ENCODE measurements around the gene OCA2. TPM values are rescaled to one million over a fixed set of nuclear protein-coding genes. Genes with fewer than 3 reads are reported as not detected.
"Not testable (repeated sequence)": the region's sequence is repeated elsewhere in the genome, so short reads cannot be mapped to it uniquely, and the experiment has no call there.

Gene OCA2
- total RNA-seq, 2 experiments from 2014 or later: not detected

- CTCF ChIA-PET: interaction anchor here (0.6 kb wide), 1 partner anchor 34 kb away, joined by 3 read pairs; no protein-coding TSS in a partner anchor
- no peak overlapping the region for H3K4me3 Mint-ChIP-seq
Measured at GRCh38 chr15:27743638-27744037, 355.5 kb downstream of the OCA2 start.

GRCh38 chr15:27742751-27743477 is 356.2 kb downstream of the OCA2 start:
- Mint-ChIP-seq H3K4me3 (no peak overlapping the region), H3K4me1 (ENCODE audit: low read depth) (no peaks in the 10 kb centered on the region), H3K27me3 (ENCODE audit: low read depth) (peaks cover 4% of the 10 kb centered on the region), H3K9me3 (no peaks in the 10 kb centered on the region), H3K27ac (no peak overlapping the region), H3K36me3 (ENCODE audit: low read depth) (no peaks in the 10 kb centered on the region)
- DNase-seq: no peak
- intact Hi-C loops (cut with micrococcal nuclease): no loop called here
- CTCF ChIA-PET: no interaction called here

More at GRCh38 chr15:27743638-27744037, 355.5 kb downstream of the OCA2 start:
- Mint-ChIP-seq H3K27ac (no peak overlapping the region), H3K9me3 (no peaks in the 10 kb centered on the region), H3K4me1 (ENCODE audit: low read depth) (no peaks in the 10 kb centered on the region), H3K27me3 (ENCODE audit: low read depth) (peaks cover 4% of the 10 kb centered on the region), H3K36me3 (ENCODE audit: low read depth) (no peaks in the 10 kb centered on the region)
- intact Hi-C loops (cut with micrococcal nuclease): no loop called here
- no peak for DNase-seq

GRCh38 chr15:27741226-27741860 is 357.8 kb downstream of the OCA2 start:
- no peaks in the 10 kb centered on the region for H3K4me1 Mint-ChIP-seq (ENCODE audit: low read depth)
- H3K27me3 Mint-ChIP-seq (ENCODE audit: low read depth): no peaks in the 10 kb centered on the region
- no peak overlapping the region for H3K27ac Mint-ChIP-seq
- DNase-seq: no peak
- CTCF ChIA-PET: no interaction called here
- intact Hi-C loops (cut with micrococcal nuclease): no loop called here
- peaks cover 6% of the 10 kb centered on the region for H3K9me3 Mint-ChIP-seq
- H3K4me3 Mint-ChIP-seq: no peak overlapping the region
- no peaks in the 10 kb centered on the region for H3K36me3 Mint-ChIP-seq (ENCODE audit: low read depth)

GRCh38 chr15:27734785-27735495 is 364.2 kb downstream of the OCA2 start:
- H3K27ac Mint-ChIP-seq: no peak overlapping the region
- intact Hi-C loops (cut with micrococcal nuclease): no loop called here
- no peak for DNase-seq
- peaks cover 22% of the 10 kb centered on the region for H3K9me3 Mint-ChIP-seq
- no peaks in the 10 kb centered on the region for H3K27me3 Mint-ChIP-seq (ENCODE audit: low read depth)
- peaks cover 3% of the 10 kb centered on the region for H3K36me3 Mint-ChIP-seq (ENCODE audit: low read depth)
- CTCF ChIA-PET: no interaction called here
- no peaks in the 10 kb centered on the region for H3K4me1 Mint-ChIP-seq (ENCODE audit: low read depth)
- H3K4me3 Mint-ChIP-seq: no peak overlapping the region

- no peak for DNase-seq
- Mint-ChIP-seq H3K4me3 (no peak overlapping the region), H3K27ac (no peak overlapping the region), H3K27me3 (ENCODE audit: low read depth) (no peaks in the 10 kb centered on the region), H3K9me3 (peaks cover 16% of the 10 kb centered on the region), H3K36me3 (ENCODE audit: low read depth) (peaks cover 3% of the 10 kb centered on the region), H3K4me1 (ENCODE audit: low read depth) (no peaks in the 10 kb centered on the region)
- CTCF ChIA-PET: no interaction called here
- intact Hi-C loops (cut with micrococcal nuclease): no loop called here
Measured at GRCh38 chr15:27731776-27732175, 367.3 kb downstream of the OCA2 start.

GRCh38 chr15:27730868-27731267 is 368.2 kb downstream of the OCA2 start:
- no peaks in the 10 kb centered on the region for H3K27me3 Mint-ChIP-seq (ENCODE audit: low read depth)
- H3K4me3 Mint-ChIP-seq: no peak overlapping the region
- peaks cover 3% of the 10 kb centered on the region for H3K36me3 Mint-ChIP-seq (ENCODE audit: low read depth)
- no peak for DNase-seq
- intact Hi-C loops (cut with micrococcal nuclease): no loop called here
- no peaks in the 10 kb centered on the region for H3K4me1 Mint-ChIP-seq (ENCODE audit: low read depth)
- peaks cover 14% of the 10 kb centered on the region for H3K9me3 Mint-ChIP-seq
- CTCF ChIA-PET: no interaction called here
- no peak overlapping the region for H3K27ac Mint-ChIP-seq

- H3K36me3 Mint-ChIP-seq (ENCODE audit: low read depth): no peaks in the 10 kb centered on the region
- H3K27ac Mint-ChIP-seq: no peak overlapping the region
- no peaks in the 10 kb centered on the region for H3K9me3 Mint-ChIP-seq
- no peak for DNase-seq
- no peak overlapping the region for H3K4me3 Mint-ChIP-seq
- H3K4me1 Mint-ChIP-seq (ENCODE audit: low read depth): no peaks in the 10 kb centered on the region
- CTCF ChIA-PET: no interaction called here
- H3K27me3 Mint-ChIP-seq (ENCODE audit: low read depth): no peaks in the 10 kb centered on the region
- intact Hi-C loops (cut with micrococcal nuclease): no loop called here
Measured at GRCh38 chr15:27725731-27726130, 373.4 kb downstream of the OCA2 start.

- CTCF ChIA-PET: no interaction called here
- H3K27me3 Mint-ChIP-seq (ENCODE audit: low read depth): no peaks in the 10 kb centered on the region
- no peaks in the 10 kb centered on the region for H3K4me1 Mint-ChIP-seq (ENCODE audit: low read depth)
- no peak for DNase-seq
- no peak overlapping the region for H3K27ac Mint-ChIP-seq
- intact Hi-C loops (cut with micrococcal nuclease): no loop called here
- H3K4me3 Mint-ChIP-seq: no peak overlapping the region
- no peaks in the 10 kb centered on the region for H3K36me3 Mint-ChIP-seq (ENCODE audit: low read depth)
- no peaks in the 10 kb centered on the region for H3K9me3 Mint-ChIP-seq
Measured at GRCh38 chr15:27723821-27724220, 375.3 kb downstream of the OCA2 start.

GRCh38 chr15:27722102-27722501 is 377.0 kb downstream of the OCA2 start:
- CTCF ChIA-PET: no interaction called here
- DNase-seq: no peak
- Mint-ChIP-seq H3K4me1 (ENCODE audit: low read depth) (no peaks in the 10 kb centered on the region), H3K9me3 (peaks cover 12% of the 10 kb centered on the region), H3K36me3 (ENCODE audit: low read depth) (no peaks in the 10 kb centered on the region), H3K4me3 (no peak overlapping the region), H3K27me3 (ENCODE audit: low read depth) (no peaks in the 10 kb centered on the region), H3K27ac (no peak overlapping the region)
- intact Hi-C loops (cut with micrococcal nuclease): no loop called here

- CTCF ChIA-PET: no interaction called here
- no peak overlapping the region for H3K27ac Mint-ChIP-seq
- no peaks in the 10 kb centered on the region for H3K36me3 Mint-ChIP-seq (ENCODE audit: low read depth)
- H3K27me3 Mint-ChIP-seq (ENCODE audit: low read depth): no peaks in the 10 kb centered on the region
- no peak for DNase-seq
- H3K4me1 Mint-ChIP-seq (ENCODE audit: low read depth): no peaks in the 10 kb centered on the region
- peaks cover 21% of the 10 kb centered on the region for H3K9me3 Mint-ChIP-seq
- intact Hi-C loops (cut with micrococcal nuclease): no loop called here
- H3K4me3 Mint-ChIP-seq: no peak overlapping the region
Measured at GRCh38 chr15:27714675-27715074, 384.4 kb downstream of the OCA2 start.

- CTCF ChIA-PET; H3K4me3 Mint-ChIP-seq; H3K27ac Mint-ChIP-seq; H3K36me3 Mint-ChIP-seq (ENCODE audit: low read depth); DNase-seq; H3K27me3 Mint-ChIP-seq (ENCODE audit: low read depth); H3K4me1 Mint-ChIP-seq (ENCODE audit: low read depth); intact Hi-C loops (cut with micrococcal nuclease): not testable (repeated sequence)
- peaks cover 21% of the 10 kb centered on the region for H3K9me3 Mint-ChIP-seq
Measured at GRCh38 chr15:27713850-27714249, 385.3 kb downstream of the OCA2 start.

GRCh38 chr15:27707257-27707656 is 391.9 kb downstream of the OCA2 start:
- peaks cover 8% of the 10 kb centered on the region for H3K9me3 Mint-ChIP-seq
- intact Hi-C loops (cut with micrococcal nuclease): no loop called here
- DNase-seq: no peak
- H3K36me3 Mint-ChIP-seq (ENCODE audit: low read depth): peaks cover 2% of the 10 kb centered on the region
- CTCF ChIA-PET: no interaction called here
- no peak overlapping the region for H3K4me3 Mint-ChIP-seq
- H3K27me3 Mint-ChIP-seq (ENCODE audit: low read depth): no peaks in the 10 kb centered on the region
- no peaks in the 10 kb centered on the region for H3K4me1 Mint-ChIP-seq (ENCODE audit: low read depth)
- no peak overlapping the region for H3K27ac Mint-ChIP-seq

GRCh38 chr15:27706300-27706699 is 392.8 kb downstream of the OCA2 start:
- H3K9me3 Mint-ChIP-seq: peaks cover 8% of the 10 kb centered on the region
- no peaks in the 10 kb centered on the region for H3K4me1 Mint-ChIP-seq (ENCODE audit: low read depth)
- H3K36me3 Mint-ChIP-seq (ENCODE audit: low read depth): peaks cover 2% of the 10 kb centered on the region
- intact Hi-C loops (cut with micrococcal nuclease): no loop called here
- H3K27me3 Mint-ChIP-seq (ENCODE audit: low read depth): no peaks in the 10 kb centered on the region
- CTCF ChIA-PET: no interaction called here
- no peak for DNase-seq
- H3K4me3 Mint-ChIP-seq: no peak overlapping the region
- H3K27ac Mint-ChIP-seq: no peak overlapping the region

All from activated naive CD4-positive, alpha-beta T cell treated with anti-CD3 and anti-CD28 coated beads for 36 hours (primary cell).